HG03457 (cell line): ENCODE data around the gene ZBTB34.

Experiments used
- ATAC-seq: cut with Tn5 transposase; IDR thresholded peaks from one replicate; pipeline ENCODE4 v1.9.1; 2021; ENCODE audit warnings: moderate number of reproducible peaks; ENCODE audit not compliant: unreplicated experiment

The ZBTB34 gene

DNA sequence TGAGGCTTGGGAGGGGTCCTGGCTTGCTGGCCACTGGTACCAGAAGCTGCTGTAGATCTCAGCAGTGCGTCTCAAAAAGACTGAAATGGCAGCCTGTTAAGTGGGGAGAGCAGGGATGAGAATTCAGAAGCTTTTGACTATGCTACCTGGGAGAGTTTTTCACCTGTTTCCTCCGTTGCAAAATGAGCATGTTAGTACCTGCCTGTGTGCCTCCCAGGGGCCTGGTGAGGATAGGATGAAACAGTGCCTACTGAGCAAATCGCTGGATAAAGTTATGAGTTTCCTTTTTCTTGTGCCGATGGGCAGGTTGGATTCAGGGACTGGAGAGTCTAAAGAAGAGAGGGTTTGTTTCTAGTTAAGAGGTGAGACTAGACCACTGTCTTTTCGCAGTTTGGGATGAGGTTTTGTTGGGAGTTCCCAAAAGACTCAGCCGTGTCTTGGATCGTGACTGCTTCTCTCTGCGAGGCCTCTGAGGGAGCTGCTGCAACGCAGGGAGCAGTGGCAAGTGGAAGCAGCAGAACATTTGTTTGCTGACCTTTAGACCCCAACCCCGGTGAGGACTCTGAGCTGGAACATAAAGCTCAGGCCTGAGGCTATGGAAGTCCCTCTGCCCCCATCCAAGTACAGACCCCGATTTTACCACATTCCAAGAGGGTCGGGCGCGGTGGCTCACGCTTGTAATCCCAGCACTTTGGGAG lies 55.6 kb downstream of the ZBTB34 start:
- ATAC-seq: no peak

- no peak for ATAC-seq
Measured at GRCh38 chr9:126916909-126917308, 56.5 kb downstream of the ZBTB34 start.

GRCh38 chr9:126919193-126919592 lies 58.8 kb downstream of the ZBTB34 start:
- no peak for ATAC-seq

GRCh38 chr9:126925876-126926275 lies 65.4 kb downstream of the ZBTB34 start:
- ATAC-seq: no peak

- no peak for ATAC-seq
Measured at GRCh38 chr9:126926364-126926763, 65.9 kb downstream of the ZBTB34 start.

- no peak for ATAC-seq
Measured at GRCh38 chr9:126927419-126927818, 67.0 kb downstream of the ZBTB34 start.

GRCh38 chr9:126932871-126933321 lies 72.5 kb downstream of the ZBTB34 start:
- ATAC-seq: no peak

- ATAC-seq: no peak
Measured at GRCh38 chr9:126933334-126933980, 73.0 kb downstream of the ZBTB34 start.

GRCh38 chr9:126934441-126934840 lies 74.0 kb downstream of the ZBTB34 start:
- no peak for ATAC-seq
